IPS-20b (cell line): Measurements from ENCODE around the gene TRMT10C.
"Not testable (repeated sequence)": the region's sequence is repeated elsewhere in the genome, so short reads cannot be mapped to it uniquely, and the experiment has no call there.

Experiments used
- H3K27ac ChIP-seq: one replicate; pipeline ENCODE4 v1.5.1; 2013; ENCODE audit warnings: low read length
- H3K27me3 ChIP-seq: 2 replicates; pipeline ENCODE4 v1.6.1; 2013; ENCODE audit warnings: mild to moderate bottlenecking, low read length, inconsistent platforms; ENCODE audit not compliant: insufficient read depth
- H3K36me3 ChIP-seq: 2 replicates; pipeline ENCODE4 v1.6.1; 2013; ENCODE audit warnings: low read depth, mild to moderate bottlenecking, inconsistent platforms, low read length, moderate library complexity; ENCODE audit not compliant: insufficient read depth
- H3K4me1 ChIP-seq: 2 replicates; pipeline ENCODE4 v1.6.1; 2013; ENCODE audit warnings: mild to moderate bottlenecking, control low read depth, inconsistent platforms, low read length, moderate library complexity; ENCODE audit not compliant: insufficient read depth
- H3K4me3 ChIP-seq: 2 replicates; pipeline ENCODE4 v1.5.1; 2013; ENCODE audit warnings: mild to moderate bottlenecking, low read length, inconsistent platforms
- H3K9ac ChIP-seq: 2 replicates; pipeline ENCODE4 v1.6.1; 2013; ENCODE audit warnings: low read depth, mild to moderate bottlenecking, inconsistent platforms, low read length, moderate library complexity
- H3K9me3 ChIP-seq: 2 replicates; pipeline ENCODE4 v1.6.1; 2013; ENCODE audit warnings: mild to moderate bottlenecking, low read depth, low read length, inconsistent platforms; ENCODE audit not compliant: insufficient read depth

Gene TRMT10C

GRCh38 chr3:101602731-101603130, 41.1 kb downstream of the TRMT10C start:
- no peak overlapping the region for H3K27ac ChIP-seq
- H3K36me3 ChIP-seq, result no peaks in the 10 kb centered on the region
- H3K9ac ChIP-seq, result no peak overlapping the region
- no peaks in the 10 kb centered on the region; the same call in 1 of the 2 replicates for H3K9me3 ChIP-seq
- H3K4me3 ChIP-seq, result no peak overlapping the region
- no peaks in the 10 kb centered on the region for H3K4me1 ChIP-seq
- no peaks in the 10 kb centered on the region for H3K27me3 ChIP-seq

- H3K4me3 ChIP-seq, result no peak overlapping the region
- no peaks in the 10 kb centered on the region for H3K4me1 ChIP-seq
- no peaks in the 10 kb centered on the region for H3K36me3 ChIP-seq
- H3K27ac ChIP-seq, result no peak overlapping the region
- no peaks in the 10 kb centered on the region; the same call in 1 of the 2 replicates for H3K9me3 ChIP-seq
- H3K9ac ChIP-seq, result no peak overlapping the region
- no peaks in the 10 kb centered on the region for H3K27me3 ChIP-seq
Measured at GRCh38 chr3:101603184-101603583, 41.5 kb downstream of the TRMT10C start.

GRCh38 chr3:101605398-101605797, 43.7 kb downstream of the TRMT10C start:
- H3K27me3 ChIP-seq, H3K27ac ChIP-seq, H3K9ac ChIP-seq, H3K4me3 ChIP-seq, H3K9me3 ChIP-seq, H3K4me1 ChIP-seq, H3K36me3 ChIP-seq: not testable (repeated sequence)

- no peak overlapping the region for H3K4me3 ChIP-seq
- no peaks in the 10 kb centered on the region for H3K36me3 ChIP-seq
- no peaks in the 10 kb centered on the region for H3K9me3 ChIP-seq
- no peak overlapping the region for H3K9ac ChIP-seq
- H3K4me1 ChIP-seq, result no peaks in the 10 kb centered on the region
- no peaks in the 10 kb centered on the region for H3K27me3 ChIP-seq
- no peak overlapping the region for H3K27ac ChIP-seq
Measured at GRCh38 chr3:101611023-101611422, 49.4 kb downstream of the TRMT10C start.

GRCh38 chr3:101613014-101613413, 51.3 kb downstream of the TRMT10C start:
- H3K9ac ChIP-seq, H3K27ac ChIP-seq, H3K9me3 ChIP-seq, H3K36me3 ChIP-seq, H3K27me3 ChIP-seq, H3K4me3 ChIP-seq, H3K4me1 ChIP-seq: not testable (repeated sequence)

- Histone ChIP-seq H3K4me1 (no peaks in the 10 kb centered on the region), H3K9ac (no peak overlapping the region), H3K27ac (no peak overlapping the region), H3K27me3 (no peaks in the 10 kb centered on the region), H3K36me3 (no peaks in the 10 kb centered on the region), H3K4me3 (no peak overlapping the region), H3K9me3 (no peaks in the 10 kb centered on the region)
Measured at GRCh38 chr3:101615525-101615924, 53.9 kb downstream of the TRMT10C start.
